GM12874 (cell line): Measurements from ENCODE around the gene PRPS1L1.

Experiments
- TF ChIP-seq, protein P1 (sequence below): IDR thresholded peaks from 2 replicates; pipeline ENCODE4 v1.5.1; 2011; ENCODE audit warnings: low read depth, mild to moderate bottlenecking, control low read depth, low read length, moderate library complexity; ENCODE audit not compliant: insufficient read depth

The PRPS1L1 gene

DNA sequence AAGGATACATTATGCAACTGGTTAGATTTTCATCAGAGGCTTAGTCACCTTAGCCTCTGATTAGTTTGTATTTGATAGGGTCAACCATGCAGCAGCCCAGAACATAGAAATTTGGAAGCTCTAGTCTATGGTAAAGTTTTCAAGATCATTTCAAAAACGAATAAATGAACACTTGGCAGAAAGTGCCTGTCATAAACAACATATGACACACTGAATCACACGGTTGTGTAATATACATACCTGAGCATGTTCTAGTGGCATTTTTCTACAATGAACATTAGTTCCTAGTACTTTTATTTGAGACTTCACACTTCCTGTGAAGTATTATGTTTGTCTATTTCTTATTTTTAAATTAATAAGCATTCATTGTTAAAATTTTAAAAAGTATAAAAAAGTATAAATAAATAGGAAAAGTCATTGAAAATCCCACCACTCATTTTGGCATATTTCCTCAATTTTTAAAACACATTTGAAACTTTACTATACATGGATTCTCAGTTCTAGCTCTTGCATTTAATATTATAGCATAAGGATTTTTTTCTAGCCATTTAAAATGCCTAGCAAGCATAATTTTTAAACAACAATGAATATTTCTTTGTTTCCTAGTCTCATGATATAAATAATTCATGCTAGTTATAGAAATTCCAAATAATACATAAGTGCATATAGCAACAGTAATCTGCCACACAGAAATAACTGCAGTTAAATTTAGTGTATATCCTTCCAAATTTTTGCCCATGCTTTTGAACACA lies 25.7 kb upstream of the PRPS1L1 start:
- TF ChIP-seq, protein P1, sequence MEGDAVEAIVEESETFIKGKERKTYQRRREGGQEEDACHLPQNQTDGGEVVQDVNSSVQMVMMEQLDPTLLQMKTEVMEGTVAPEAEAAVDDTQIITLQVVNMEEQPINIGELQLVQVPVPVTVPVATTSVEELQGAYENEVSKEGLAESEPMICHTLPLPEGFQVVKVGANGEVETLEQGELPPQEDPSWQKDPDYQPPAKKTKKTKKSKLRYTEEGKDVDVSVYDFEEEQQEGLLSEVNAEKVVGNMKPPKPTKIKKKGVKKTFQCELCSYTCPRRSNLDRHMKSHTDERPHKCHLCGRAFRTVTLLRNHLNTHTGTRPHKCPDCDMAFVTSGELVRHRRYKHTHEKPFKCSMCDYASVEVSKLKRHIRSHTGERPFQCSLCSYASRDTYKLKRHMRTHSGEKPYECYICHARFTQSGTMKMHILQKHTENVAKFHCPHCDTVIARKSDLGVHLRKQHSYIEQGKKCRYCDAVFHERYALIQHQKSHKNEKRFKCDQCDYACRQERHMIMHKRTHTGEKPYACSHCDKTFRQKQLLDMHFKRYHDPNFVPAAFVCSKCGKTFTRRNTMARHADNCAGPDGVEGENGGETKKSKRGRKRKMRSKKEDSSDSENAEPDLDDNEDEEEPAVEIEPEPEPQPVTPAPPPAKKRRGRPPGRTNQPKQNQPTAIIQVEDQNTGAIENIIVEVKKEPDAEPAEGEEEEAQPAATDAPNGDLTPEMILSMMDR, result no peak

DNA sequence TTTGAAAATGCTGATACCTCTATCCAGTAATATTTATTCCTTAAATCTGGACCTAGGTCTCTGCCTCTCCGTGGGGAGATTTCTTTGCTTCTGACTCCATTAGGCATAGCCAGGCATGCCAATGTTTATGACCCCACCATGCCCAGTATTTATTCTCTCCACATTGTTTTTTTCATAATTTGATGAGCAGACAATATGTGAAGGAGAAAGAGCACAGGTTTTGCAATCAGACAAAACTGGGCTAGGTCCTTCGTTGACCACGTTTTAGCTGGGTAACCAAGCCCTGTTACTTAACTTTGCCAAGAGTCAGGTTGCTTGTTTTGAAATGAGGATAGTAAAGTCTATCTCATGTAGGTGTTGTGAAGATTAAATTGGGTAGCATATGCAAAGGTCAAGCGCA lies 21.6 kb upstream of the PRPS1L1 start:
- TF ChIP-seq, protein P1, result no peak

DNA sequence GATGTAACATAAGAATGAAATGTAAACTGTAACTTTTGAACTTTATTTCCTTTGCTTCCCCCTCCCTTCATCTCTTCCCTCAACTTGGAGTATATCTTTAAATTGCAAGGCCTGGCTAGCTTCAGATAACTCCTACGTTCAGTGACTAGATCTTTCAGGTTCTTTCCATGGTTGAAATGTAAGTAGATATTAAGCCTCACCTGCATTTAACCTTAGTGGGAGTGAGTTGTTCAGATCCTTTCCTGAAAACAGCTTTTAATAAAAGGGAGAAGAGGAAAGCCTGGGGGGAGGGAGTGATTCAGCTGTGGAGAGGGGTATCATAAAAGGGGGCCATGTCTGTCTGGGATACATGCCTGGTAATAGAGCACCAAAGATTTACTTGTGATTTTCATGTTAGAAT lies 19.0 kb upstream of the PRPS1L1 start:
- TF ChIP-seq, protein P1, result no peak

DNA sequence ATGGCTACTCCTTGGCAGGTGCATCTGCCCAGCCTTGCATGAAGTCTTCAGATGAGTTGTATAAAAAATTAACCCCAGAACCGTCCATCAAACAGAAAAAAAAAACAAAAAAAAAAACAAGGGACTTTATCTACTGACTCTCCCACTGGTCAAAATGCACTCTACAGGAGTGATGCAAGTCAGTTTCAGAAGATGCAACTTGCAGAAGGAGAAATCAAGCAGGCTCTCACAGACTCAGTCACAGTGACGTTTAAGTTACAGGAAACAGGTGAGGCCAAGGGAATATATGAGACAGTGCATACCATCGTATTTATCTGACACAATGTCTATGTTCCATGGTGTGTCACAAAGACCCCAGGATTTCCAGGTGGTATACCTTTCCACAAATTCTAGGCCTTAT lies 17.5 kb upstream of the PRPS1L1 start:
- TF ChIP-seq, protein P1, result no peak

DNA sequence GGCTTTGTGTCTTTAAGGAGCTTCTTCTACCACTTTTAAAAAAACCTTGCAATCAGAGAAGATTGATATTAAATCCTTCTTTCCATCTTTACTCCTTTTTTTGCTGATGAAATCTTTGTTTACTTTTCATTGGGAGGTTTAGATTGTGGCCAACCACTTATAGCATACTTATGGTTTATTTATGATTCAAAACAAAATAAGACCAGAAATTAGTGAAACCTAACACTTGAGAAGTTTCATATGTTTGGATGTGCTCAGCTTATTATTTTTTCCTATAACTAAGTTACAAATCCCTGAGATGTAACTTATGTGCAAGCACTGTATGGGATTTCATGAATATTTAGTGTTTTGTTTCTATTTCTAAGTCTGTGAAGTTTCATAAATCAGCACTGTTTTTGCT lies 13.5 kb upstream of the PRPS1L1 start:
- TF ChIP-seq, protein P1, result no peak

DNA sequence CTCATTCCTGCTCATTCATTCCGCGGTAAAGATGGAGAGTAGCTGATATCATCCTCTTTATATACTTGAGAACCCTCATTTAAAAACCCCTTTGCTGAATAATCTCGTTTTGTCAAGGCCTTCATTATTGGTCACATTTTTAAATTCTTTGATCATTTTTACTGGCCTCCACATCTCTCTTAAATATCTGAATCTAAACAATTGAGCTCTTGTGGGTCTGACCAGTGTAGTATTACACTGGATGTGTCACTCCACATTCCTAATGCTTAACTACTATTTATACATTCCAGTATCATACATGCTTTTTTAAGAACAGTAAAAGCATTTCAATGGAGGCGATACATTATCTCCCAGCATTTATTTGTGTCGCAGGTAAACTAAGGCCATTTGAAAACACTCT lies 12.6 kb upstream of the PRPS1L1 start:
- TF ChIP-seq, protein P1, result no peak

DNA sequence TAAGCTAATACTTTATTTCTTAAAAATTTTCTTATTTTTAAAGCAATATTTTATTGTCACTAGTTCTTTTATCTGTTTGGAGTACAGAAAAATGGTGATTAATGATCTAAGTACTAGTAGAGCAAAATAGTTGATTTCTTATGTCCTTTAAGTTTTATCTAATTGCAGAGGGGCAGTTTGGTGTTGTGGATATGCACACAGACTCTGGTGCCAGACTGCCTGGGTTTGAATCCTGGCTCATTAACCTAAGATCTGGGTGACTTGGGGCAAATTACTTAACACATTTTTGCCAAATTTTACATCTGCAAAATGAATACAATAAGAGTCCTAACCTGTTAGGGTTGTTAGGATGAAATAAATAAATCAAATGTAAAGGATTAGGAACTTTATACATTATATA lies 10.7 kb upstream of the PRPS1L1 start:
- TF ChIP-seq, protein P1, result no peak
